GM23338 (cell line): ENCODE measurements around the gene ELL2. TPM values are rescaled to one million over a fixed set of nuclear protein-coding genes. Genes with fewer than 3 reads are reported as not detected.

Experiments used
- ATAC-seq: fragments of 200-7000 bp; cut with Tn5 transposase; 3 replicates; pipeline ENCODE4 v1.9.1; 2020
- DNase-seq: peaks from one replicate; pipeline ENCODE4 v3.0.0-alpha.2; 2015; ENCODE audit warnings: low spot score
- H2AFZ ChIP-seq: fragments of 200-600 bp; sonication (generic); 2 replicates; pipeline ENCODE4 v1.8.0; 2016; ENCODE audit warnings: antibody characterized with exemption, mild to moderate bottlenecking, moderate library complexity
- H3F3A ChIP-seq: fragments of 200-600 bp; sonication (generic); replicated peaks from 2 replicates; pipeline ENCODE4 v1.8.0; 2017; ENCODE audit warnings: antibody characterized with exemption, mixed run types, low read depth
- H3K27ac ChIP-seq: fragments of 200-600 bp; sonication (generic); 2 replicates; pipeline ENCODE4 v1.6.1; 2016; ENCODE audit warnings: low read depth
- H3K27me3 ChIP-seq: fragments of 200-600 bp; sonication (generic); 2 replicates; pipeline ENCODE4 v1.8.0; 2016; ENCODE audit warnings: mild to moderate bottlenecking, mixed run types, moderate library complexity; ENCODE audit not compliant: insufficient read depth
- H3K36me3 ChIP-seq: fragments of 200-600 bp; sonication (generic); 2 replicates; pipeline ENCODE4 v1.8.0; 2016; ENCODE audit warnings: mild to moderate bottlenecking; ENCODE audit not compliant: insufficient read depth
- H3K4me1 ChIP-seq: fragments of 200-600 bp; sonication (generic); 2 replicates; pipeline ENCODE4 v1.8.0; 2016; ENCODE audit warnings: mild to moderate bottlenecking, moderate library complexity; ENCODE audit not compliant: insufficient read depth
- H3K4me2 ChIP-seq: fragments of 200-600 bp; sonication (generic); 2 replicates; pipeline ENCODE4 v1.7.1; 2017; ENCODE audit warnings: mixed run types
- H3K4me3 ChIP-seq: fragments of 200-600 bp; sonication (generic); 2 replicates; pipeline ENCODE4 v1.6.1; 2016; ENCODE audit warnings: mixed run types
- H3K79me2 ChIP-seq: fragments of 200-600 bp; sonication (generic); replicated peaks from 2 replicates; pipeline ENCODE4 v1.8.0; 2017; ENCODE audit warnings: mild to moderate bottlenecking; ENCODE audit not compliant: insufficient read depth
- H3K9me2 ChIP-seq: fragments of 200-600 bp; sonication (generic); 2 replicates; pipeline ENCODE4 v1.8.0; 2017; ENCODE audit not compliant: insufficient read depth
- H4K20me1 ChIP-seq: fragments of 200-600 bp; sonication (generic); replicated peaks from 2 replicates; pipeline ENCODE4 v1.8.0; 2017; ENCODE audit warnings: mild to moderate bottlenecking; ENCODE audit not compliant: insufficient read depth
- H3K27ac Mint-ChIP-seq: 2 replicates; pipeline ENCODE4 v1.8.0; 2020; ENCODE audit warnings: inconsistent platforms, mild to moderate bottlenecking, moderate library complexity, mixed read lengths
- H3K27me3 Mint-ChIP-seq: 3 replicates; pipeline ENCODE4 v1.8.0; 2022; ENCODE audit warnings: low read depth, mild to moderate bottlenecking, moderate library complexity, mixed read lengths, inconsistent platforms; ENCODE audit not compliant: insufficient read depth, poor library complexity
- H3K36me3 Mint-ChIP-seq: 3 replicates; pipeline ENCODE4 v1.8.0; 2021; ENCODE audit warnings: low read depth, mild to moderate bottlenecking, inconsistent platforms, moderate library complexity, mixed read lengths
- H3K4me1 Mint-ChIP-seq: 3 replicates; pipeline ENCODE4 v1.8.0; 2020; ENCODE audit warnings: mild to moderate bottlenecking, inconsistent platforms, mixed read lengths
- H3K4me3 Mint-ChIP-seq: 3 replicates; pipeline ENCODE4 v1.8.0; 2021; ENCODE audit warnings: moderate library complexity, mild to moderate bottlenecking, inconsistent platforms, mixed read lengths
- H3K9me3 Mint-ChIP-seq: 3 replicates; pipeline ENCODE4 v1.8.0; 2020; ENCODE audit warnings: moderate library complexity, mild to moderate bottlenecking, inconsistent platforms, mixed read lengths
- CREB1 ChIP-seq: fragments of 250-450 bp; sonication (Bioruptor Pico); IDR thresholded peaks from 2 replicates; pipeline ENCODE4 v1.5.0; 2020; ENCODE audit warnings: low read depth, mild to moderate bottlenecking, moderate library complexity
- CTCF ChIP-seq, 2 experiments: fragments of 200-600 bp in 1 of 2; sonication (generic) in 1 of 2; conservative IDR thresholded peaks; 2 replicates each; pipeline versions ENCODE4 v1.5.1 to v1.6.1; 2016 to 2017; ENCODE audit warnings: antibody characterized with exemption in 2 of 2, low read depth in 2 of 2, mild to moderate bottlenecking in 2 of 2, moderate library complexity in 1 of 2
- EZH2phosphoT487 ChIP-seq: fragments of 200-600 bp; sonication (generic); IDR thresholded peaks from one replicate; pipeline ENCODE4 v1.8.1; 2018; ENCODE audit warnings: antibody characterized with exemption; ENCODE audit not compliant: unreplicated experiment
- JUNB ChIP-seq: IDR thresholded peaks from one replicate; pipeline ENCODE4 v1.6.1; 2016; ENCODE audit warnings: antibody characterized with exemption; ENCODE audit not compliant: unreplicated experiment
- NANOG ChIP-seq: IDR thresholded peaks from 2 replicates; pipeline ENCODE4 v1.6.1; 2016; ENCODE audit warnings: antibody characterized with exemption, borderline replicate concordance
- POLR2AphosphoS5 ChIP-seq: IDR thresholded peaks from 2 replicates; pipeline ENCODE4 v1.6.1; 2016; ENCODE audit warnings: antibody characterized with exemption, low read depth
- REST ChIP-seq: IDR thresholded peaks from one replicate; pipeline ENCODE4 v1.6.1; 2018; ENCODE audit warnings: antibody characterized with exemption; ENCODE audit not compliant: unreplicated experiment
- STAT1 ChIP-seq: IDR thresholded peaks from one replicate; pipeline ENCODE4 v1.6.1; 2016; ENCODE audit warnings: antibody characterized with exemption; ENCODE audit not compliant: unreplicated experiment
- ZNF331 ChIP-seq: fragments of 250-450 bp; sonication (Bioruptor Pico); IDR thresholded peaks from 2 replicates; pipeline ENCODE4 v1.5.0; 2020; ENCODE audit warnings: low read depth, mild to moderate bottlenecking, moderate library complexity
- ZNF462 ChIP-seq: fragments of 250-450 bp; sonication (Bioruptor Pico); IDR thresholded peaks from 2 replicates; pipeline ENCODE4 v1.5.0; 2020; ENCODE audit warnings: mild to moderate bottlenecking, moderate library complexity
- polyA plus RNA-seq: library from polyadenylated mRNA; unstranded; fragments of >200 nt; fragmentation: Nextera tagmentation; extraction: Ambion mirVana; gene quantifications from 2 replicates; pipeline ENCODE4 v1.2.1, GENCODE V29; 2016
- total RNA-seq: library from RNA; depleted of rRNA; stranded (reverse); fragments of >200 nt; shearing (Covaris generic); gene quantifications from 2 replicates; pipeline ENCODE4 v1.2.3, GENCODE V29; 2014
- TF ChIP-seq, protein P1 (sequence below): IDR thresholded peaks from 2 replicates; pipeline ENCODE4 v1.6.1; 2016; ENCODE audit warnings: antibody characterized with exemption

Gene ELL2
- total and polyA plus RNA-seq, 2 experiments from 2014 or later = 7.4 to 32.6 TPM

- Histone ChIP-seq H3K36me3 (no peaks in the 10 kb centered on the region), H2AFZ (no peak overlapping the region), H3K27me3 (no peaks in the 10 kb centered on the region), H3F3A (no peaks in the 10 kb centered on the region), H3K4me2 (no peak overlapping the region), H3K79me2 (no peaks in the 10 kb centered on the region), H3K9me2 (no peaks in the 10 kb centered on the region), H4K20me1 (no peaks in the 10 kb centered on the region), H3K4me1 (no peaks in the 10 kb centered on the region), H3K4me3 (no peak overlapping the region), H3K27ac (no peak overlapping the region)
- DNase-seq = no peak
- Mint-ChIP-seq H3K27ac (no peak overlapping the region; the same call in 1 of the 2 replicates), H3K9me3 (no peaks in the 10 kb centered on the region), H3K36me3 (0 out of 3 replicates have a peak, but pooled peaks cover 3% of the 10 kb centered on the region), H3K4me3 (no peak overlapping the region), H3K4me1 (no peaks in the 10 kb centered on the region), H3K27me3 (no peaks in the 10 kb centered on the region)
- ATAC-seq = no peak
- TF ChIP-seq STAT1 (no peak), CREB1 (CRISPR knock-in tag) (no peak), NANOG (no peak), POLR2AphosphoS5 (no peak), ZNF462 (CRISPR knock-in tag) (no peak), EZH2phosphoT487 (no peak), ZNF331 (CRISPR knock-in tag) (no peak), REST (no peak), JUNB (no peak), CTCF (conservative IDR thresholded peaks at IDR 0.05; ENCODE audit: low read depth in 2 of 2) (no peak)
- TF ChIP-seq, protein P1, sequence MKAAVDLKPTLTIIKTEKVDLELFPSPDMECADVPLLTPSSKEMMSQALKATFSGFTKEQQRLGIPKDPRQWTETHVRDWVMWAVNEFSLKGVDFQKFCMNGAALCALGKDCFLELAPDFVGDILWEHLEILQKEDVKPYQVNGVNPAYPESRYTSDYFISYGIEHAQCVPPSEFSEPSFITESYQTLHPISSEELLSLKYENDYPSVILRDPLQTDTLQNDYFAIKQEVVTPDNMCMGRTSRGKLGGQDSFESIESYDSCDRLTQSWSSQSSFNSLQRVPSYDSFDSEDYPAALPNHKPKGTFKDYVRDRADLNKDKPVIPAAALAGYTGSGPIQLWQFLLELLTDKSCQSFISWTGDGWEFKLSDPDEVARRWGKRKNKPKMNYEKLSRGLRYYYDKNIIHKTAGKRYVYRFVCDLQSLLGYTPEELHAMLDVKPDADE = no peak
These were observed 73.7 kb downstream of the ELL2 start for GRCh38 chr5:95887977-95888376.
